K562 (cell line): Measurements from ENCODE around the gene FAM131C. TPM values are rescaled to one million over a fixed set of nuclear protein-coding genes. Genes with fewer than 3 reads are reported as not detected.

ENCODE experiments used
- ATF1 ChIP-seq, 2 experiments: fragments of 450-650 bp in 1 of 2; IDR thresholded peaks; 2 replicates each; pipeline ENCODE4 v1.6.1; 2016; ENCODE audit warnings: missing compliant biosample characterization in 1 of 2, missing genetic modification characterization in 1 of 2
- C11orf30 ChIP-seq: fragments of 450-650 bp; IDR thresholded peaks from 2 replicates; pipeline ENCODE4 v1.6.1; 2016; ENCODE audit warnings: low read depth, mild to moderate bottlenecking
- CREBBP ChIP-seq: IDR thresholded peaks from one replicate; pipeline ENCODE4 v1.6.1; 2012; ENCODE audit warnings: low read depth, mild to moderate bottlenecking, control low read depth, inconsistent platforms, low read length
- CREM ChIP-seq: IDR thresholded peaks from 2 replicates; pipeline ENCODE4 v1.6.1; 2014; ENCODE audit warnings: antibody characterized with exemption, low read depth
- CSDE1 ChIP-seq, 2 experiments: fragments of 450-650 bp; IDR thresholded peaks; 2 replicates each; pipeline ENCODE4 v1.6.1; 2016; ENCODE audit warnings: mild to moderate bottlenecking in 1 of 2
- EGR1 ChIP-seq: fragments of 450-650 bp; conservative IDR thresholded peaks from 2 replicates; pipeline ENCODE4 v1.6.1; 2017; ENCODE audit warnings: mild to moderate bottlenecking
- EWSR1 ChIP-seq: fragments of 450-650 bp; IDR thresholded peaks from 2 replicates; pipeline ENCODE4 v1.6.1; 2018; ENCODE audit warnings: borderline replicate concordance, mild to moderate bottlenecking, low read depth, moderate library complexity; ENCODE audit not compliant: partially characterized antibody
- LCOR ChIP-seq: sonication (generic); formaldehyde crosslinking; IDR thresholded peaks from 2 replicates; pipeline ENCODE4 v1.8.0; 2022; ENCODE audit warnings: mild to moderate bottlenecking, missing genetic modification reagents
- NFRKB ChIP-seq: fragments of 450-650 bp; IDR thresholded peaks from 2 replicates; pipeline ENCODE4 v1.6.1; 2016; ENCODE audit warnings: low read depth
- SIN3B ChIP-seq: fragments of 450-650 bp; IDR thresholded peaks from 2 replicates; pipeline ENCODE4 v1.6.1; 2017; ENCODE audit warnings: low read depth, mild to moderate bottlenecking, moderate library complexity
- SMC3 ChIP-seq: conservative IDR thresholded peaks from 2 replicates; pipeline ENCODE4 v1.6.1; 2011; ENCODE audit warnings: low read depth, low read length, improper control_type of control experiment; ENCODE audit not compliant: insufficient read depth
- SP2 ChIP-seq: IDR thresholded peaks from 2 replicates; pipeline ENCODE4 v1.6.1; 2011; ENCODE audit warnings: mild to moderate bottlenecking, low read depth, low read length, moderate library complexity; ENCODE audit not compliant: poor library complexity, severe bottlenecking; ENCODE audit errors: extremely low read depth
- SUPT5H ChIP-seq: fragments of 450-650 bp; IDR thresholded peaks from 2 replicates; pipeline ENCODE4 v1.6.1; 2016
- ZNF165 ChIP-seq: fragments of 250-450 bp; sonication (Bioruptor Pico); IDR thresholded peaks from 2 replicates; pipeline ENCODE4 v1.4.0; 2020; ENCODE audit warnings: borderline replicate concordance
- ZNF764 ChIP-seq: fragments of 250-450 bp; sonication (Bioruptor Pico); IDR thresholded peaks from 2 replicates; pipeline ENCODE4 v1.4.0; 2020; ENCODE audit warnings: low read depth, mild to moderate bottlenecking, moderate library complexity
- polyA plus RNA-seq, 8 experiments: library from polyadenylated mRNA; depleted of rRNA in 4 of 8; stranded (reverse) in 5 of 8; unstranded in 3 of 8; fragments of >200 nt; fragmentation: Nextera tagmentation in 2 of 8; fragmentation: Illumina TruSeq in 1 of 8; extraction: Ambion mirVana in 2 of 8; extraction: Trizol in 1 of 8; gene quantifications; 2 replicates each; pipeline versions ENCODE4 v1.2.1 to v1.2.3, GENCODE V29; 2011 to 2014; ENCODE audit warnings: inconsistent platforms in 1 of 8, missing spikeins in 1 of 8
- total RNA-seq, 7 experiments: library from RNA; depleted of rRNA in 6 of 7; stranded (reverse); fragments of >200 nt in 6 of 7; fragmentation: Illumina TruSeq in 2 of 7; extraction: Trizol in 2 of 7; gene quantifications; 2 replicates each; pipeline versions ENCODE4 v1.2.1 to v1.2.3, GENCODE V29; 2011 to 2021; ENCODE audit warnings: low replicate concordance in 1 of 7
- TF ChIP-seq, protein P1 (sequence below): sonication (generic); formaldehyde crosslinking; IDR thresholded peaks from 2 replicates; pipeline ENCODE4 v1.8.0; 2023; ENCODE audit warnings: mild to moderate bottlenecking, missing genetic modification reagents
- TF ChIP-seq, protein P2 (sequence below): sonication (generic); formaldehyde crosslinking; IDR thresholded peaks from 2 replicates; pipeline ENCODE4 v1.8.0; 2022; ENCODE audit warnings: mild to moderate bottlenecking, missing genetic modification reagents
- TF ChIP-seq, protein P3 (sequence below): fragments of 250-450 bp; sonication (Bioruptor Pico); IDR thresholded peaks from 2 replicates; pipeline ENCODE4 v1.5.1; 2021; ENCODE audit warnings: mild to moderate bottlenecking
- TF ChIP-seq, protein P4 (sequence below): IDR thresholded peaks from 3 replicates; pipeline ENCODE4 v1.6.1; 2011; ENCODE audit warnings: borderline replicate concordance, mild to moderate bottlenecking, moderate library complexity; ENCODE audit not compliant: insufficient read length; ENCODE audit errors: extremely low read depth

FAM131C gene
- total and polyA plus RNA-seq, 9 of the 15 experiments (the other 6 are each of a cell fraction or from before 2014, with no cell fraction given), result 0.10 to 0.29 (median 0.16) TPM; not detected in 6

DNA sequence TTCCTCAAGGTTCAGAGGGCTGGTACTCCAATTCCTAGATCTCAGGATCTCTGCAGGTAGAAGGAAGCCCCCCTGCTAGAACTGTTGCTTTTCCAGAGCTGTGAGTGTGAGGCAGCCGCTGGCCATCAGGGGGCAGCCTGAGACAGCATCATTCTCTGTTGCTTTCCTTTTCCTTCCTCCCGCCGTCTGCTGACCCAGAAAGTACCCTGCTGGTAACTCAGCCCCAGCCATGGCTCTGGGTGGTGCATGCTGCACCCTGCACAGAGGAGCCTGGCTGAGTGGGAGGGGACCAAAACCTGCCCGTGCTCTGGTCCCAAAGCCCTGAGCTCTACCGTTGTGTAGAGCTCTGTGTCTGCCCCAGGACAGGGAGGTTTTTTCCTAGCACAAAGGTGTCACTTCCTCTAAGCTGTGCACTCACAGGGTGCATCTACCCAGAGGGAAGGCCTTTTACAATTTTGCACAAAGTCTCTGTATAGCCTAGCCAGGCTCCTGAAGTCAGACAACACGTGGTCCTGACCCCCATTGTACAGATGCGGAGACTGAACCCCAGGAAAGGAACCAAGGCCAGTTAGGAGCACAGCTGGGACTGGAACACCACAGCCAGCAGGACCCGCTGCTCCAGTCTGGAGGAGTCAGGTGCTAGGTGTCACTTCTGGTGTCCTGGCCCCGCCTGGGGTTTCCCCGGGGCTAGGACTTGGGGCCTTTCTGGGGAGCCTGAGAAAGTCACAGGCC, 5.6 kb upstream of the FAM131C start (continued):
- TF ChIP-seq, protein P1, sequence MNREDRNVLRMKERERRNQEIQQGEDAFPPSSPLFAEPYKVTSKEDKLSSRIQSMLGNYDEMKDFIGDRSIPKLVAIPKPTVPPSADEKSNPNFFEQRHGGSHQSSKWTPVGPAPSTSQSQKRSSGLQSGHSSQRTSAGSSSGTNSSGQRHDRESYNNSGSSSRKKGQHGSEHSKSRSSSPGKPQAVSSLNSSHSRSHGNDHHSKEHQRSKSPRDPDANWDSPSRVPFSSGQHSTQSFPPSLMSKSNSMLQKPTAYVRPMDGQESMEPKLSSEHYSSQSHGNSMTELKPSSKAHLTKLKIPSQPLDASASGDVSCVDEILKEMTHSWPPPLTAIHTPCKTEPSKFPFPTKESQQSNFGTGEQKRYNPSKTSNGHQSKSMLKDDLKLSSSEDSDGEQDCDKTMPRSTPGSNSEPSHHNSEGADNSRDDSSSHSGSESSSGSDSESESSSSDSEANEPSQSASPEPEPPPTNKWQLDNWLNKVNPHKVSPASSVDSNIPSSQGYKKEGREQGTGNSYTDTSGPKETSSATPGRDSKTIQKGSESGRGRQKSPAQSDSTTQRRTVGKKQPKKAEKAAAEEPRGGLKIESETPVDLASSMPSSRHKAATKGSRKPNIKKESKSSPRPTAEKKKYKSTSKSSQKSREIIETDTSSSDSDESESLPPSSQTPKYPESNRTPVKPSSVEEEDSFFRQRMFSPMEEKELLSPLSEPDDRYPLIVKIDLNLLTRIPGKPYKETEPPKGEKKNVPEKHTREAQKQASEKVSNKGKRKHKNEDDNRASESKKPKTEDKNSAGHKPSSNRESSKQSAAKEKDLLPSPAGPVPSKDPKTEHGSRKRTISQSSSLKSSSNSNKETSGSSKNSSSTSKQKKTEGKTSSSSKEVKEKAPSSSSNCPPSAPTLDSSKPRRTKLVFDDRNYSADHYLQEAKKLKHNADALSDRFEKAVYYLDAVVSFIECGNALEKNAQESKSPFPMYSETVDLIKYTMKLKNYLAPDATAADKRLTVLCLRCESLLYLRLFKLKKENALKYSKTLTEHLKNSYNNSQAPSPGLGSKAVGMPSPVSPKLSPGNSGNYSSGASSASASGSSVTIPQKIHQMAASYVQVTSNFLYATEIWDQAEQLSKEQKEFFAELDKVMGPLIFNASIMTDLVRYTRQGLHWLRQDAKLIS (CRISPR knock-in tag), result no peak
- TF ChIP-seq, protein P2, sequence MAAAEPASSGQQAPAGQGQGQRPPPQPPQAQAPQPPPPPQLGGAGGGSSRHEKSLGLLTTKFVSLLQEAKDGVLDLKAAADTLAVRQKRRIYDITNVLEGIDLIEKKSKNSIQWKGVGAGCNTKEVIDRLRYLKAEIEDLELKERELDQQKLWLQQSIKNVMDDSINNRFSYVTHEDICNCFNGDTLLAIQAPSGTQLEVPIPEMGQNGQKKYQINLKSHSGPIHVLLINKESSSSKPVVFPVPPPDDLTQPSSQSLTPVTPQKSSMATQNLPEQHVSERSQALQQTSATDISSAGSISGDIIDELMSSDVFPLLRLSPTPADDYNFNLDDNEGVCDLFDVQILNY (CRISPR knock-in tag), result no peak
- TF ChIP-seq SUPT5H (no peak), NFRKB (no peak), ATF1 (CRISPR knock-in tag; IDR thresholded peaks at IDR 0.05) (no peak), ATF1 (tag; IDR thresholded peaks at IDR 0.05) (no peak), CSDE1 (IDR thresholded peaks at IDR 0.05) (no peak), ZNF165 (0 out of 2 replicates have a peak, but pooled peaks have one; percentile 11), SP2 (no peak), C11orf30 (no peak), ZNF764 (CRISPR knock-in tag) (no peak), SIN3B (no peak), CREBBP (no peak), CREM (peak; percentile 29; the same call in 1 of the 2 replicates), SMC3 (peak; percentile 97), LCOR (CRISPR knock-in tag) (peak; percentile 65), EWSR1 (no peak), EGR1 (no peak)
- TF ChIP-seq, protein P3, sequence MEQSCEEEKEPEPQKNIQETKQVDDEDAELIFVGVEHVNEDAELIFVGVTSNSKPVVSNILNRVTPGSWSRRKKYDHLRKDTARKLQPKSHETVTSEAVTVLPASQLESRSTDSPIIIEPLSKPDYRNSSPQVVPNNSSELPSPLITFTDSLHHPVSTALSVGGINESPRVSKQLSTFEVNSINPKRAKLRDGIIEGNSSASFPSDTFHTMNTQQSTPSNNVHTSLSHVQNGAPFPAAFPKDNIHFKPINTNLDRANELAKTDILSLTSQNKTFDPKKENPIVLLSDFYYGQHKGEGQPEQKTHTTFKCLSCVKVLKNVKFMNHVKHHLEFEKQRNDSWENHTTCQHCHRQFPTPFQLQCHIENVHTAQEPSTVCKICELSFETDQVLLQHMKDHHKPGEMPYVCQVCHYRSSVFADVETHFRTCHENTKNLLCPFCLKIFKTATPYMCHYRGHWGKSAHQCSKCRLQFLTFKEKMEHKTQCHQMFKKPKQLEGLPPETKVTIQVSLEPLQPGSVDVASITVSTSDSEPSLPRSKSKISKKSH (CRISPR knock-in tag), result no peak
- TF ChIP-seq, protein P4, sequence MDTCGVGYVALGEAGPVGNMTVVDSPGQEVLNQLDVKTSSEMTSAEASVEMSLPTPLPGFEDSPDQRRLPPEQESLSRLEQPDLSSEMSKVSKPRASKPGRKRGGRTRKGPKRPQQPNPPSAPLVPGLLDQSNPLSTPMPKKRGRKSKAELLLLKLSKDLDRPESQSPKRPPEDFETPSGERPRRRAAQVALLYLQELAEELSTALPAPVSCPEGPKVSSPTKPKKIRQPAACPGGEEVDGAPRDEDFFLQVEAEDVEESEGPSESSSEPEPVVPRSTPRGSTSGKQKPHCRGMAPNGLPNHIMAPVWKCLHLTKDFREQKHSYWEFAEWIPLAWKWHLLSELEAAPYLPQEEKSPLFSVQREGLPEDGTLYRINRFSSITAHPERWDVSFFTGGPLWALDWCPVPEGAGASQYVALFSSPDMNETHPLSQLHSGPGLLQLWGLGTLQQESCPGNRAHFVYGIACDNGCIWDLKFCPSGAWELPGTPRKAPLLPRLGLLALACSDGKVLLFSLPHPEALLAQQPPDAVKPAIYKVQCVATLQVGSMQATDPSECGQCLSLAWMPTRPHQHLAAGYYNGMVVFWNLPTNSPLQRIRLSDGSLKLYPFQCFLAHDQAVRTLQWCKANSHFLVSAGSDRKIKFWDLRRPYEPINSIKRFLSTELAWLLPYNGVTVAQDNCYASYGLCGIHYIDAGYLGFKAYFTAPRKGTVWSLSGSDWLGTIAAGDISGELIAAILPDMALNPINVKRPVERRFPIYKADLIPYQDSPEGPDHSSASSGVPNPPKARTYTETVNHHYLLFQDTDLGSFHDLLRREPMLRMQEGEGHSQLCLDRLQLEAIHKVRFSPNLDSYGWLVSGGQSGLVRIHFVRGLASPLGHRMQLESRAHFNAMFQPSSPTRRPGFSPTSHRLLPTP, result no peak
